D341Med (cell line): Measurements from ENCODE around the gene EFNB1.
A peak's percentile ranks its signal among the peaks of the same experiment; 100 is the strongest.

Experiments used
- DNase-seq: peaks from one replicate; pipeline ENCODE4 v3.0.0; 2012; ENCODE audit warnings: low spot score

Gene EFNB1

DNA sequence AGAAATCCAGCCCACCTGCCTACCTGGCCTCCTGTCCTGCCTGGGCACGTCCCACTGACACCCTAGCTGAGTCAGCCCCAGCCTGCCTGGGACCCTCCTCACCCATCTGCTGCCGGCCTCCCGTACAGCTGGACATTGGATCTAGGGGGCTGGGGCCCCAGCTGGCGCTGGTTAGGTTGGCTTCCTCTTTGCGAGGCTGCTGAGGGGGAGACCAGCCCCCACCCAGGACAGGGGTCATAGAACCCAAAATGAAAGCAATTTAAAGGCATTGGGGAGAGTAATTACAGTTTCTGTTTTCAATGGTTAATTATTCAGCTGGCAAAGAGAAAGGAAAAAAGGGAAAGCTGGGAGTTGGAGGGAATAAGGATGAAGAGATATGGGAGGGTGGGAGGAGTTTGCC is 15.8 kb downstream of the EFNB1 start:
- DNase-seq, result no peak

DNA sequence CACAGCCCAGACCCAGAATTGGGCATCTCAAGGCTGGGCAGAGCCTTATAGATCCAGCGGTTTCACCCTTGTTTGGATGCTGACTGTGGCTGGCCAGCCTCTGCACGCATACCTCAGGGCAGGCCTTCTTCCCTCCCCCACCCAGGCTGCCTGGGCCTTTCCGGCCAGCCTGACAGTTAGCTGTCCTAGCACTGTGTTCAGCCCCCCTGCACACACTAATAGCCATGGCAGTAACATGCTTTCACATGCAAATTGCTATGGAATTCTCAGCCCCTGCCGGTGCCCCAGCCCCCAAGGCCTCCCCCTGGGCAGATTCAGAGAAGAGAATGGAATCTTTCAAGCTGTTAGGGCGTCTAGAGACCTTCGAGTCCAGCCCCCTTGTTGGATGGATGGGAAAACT is 17.7 kb downstream of the EFNB1 start:
- no peak for DNase-seq

DNA sequence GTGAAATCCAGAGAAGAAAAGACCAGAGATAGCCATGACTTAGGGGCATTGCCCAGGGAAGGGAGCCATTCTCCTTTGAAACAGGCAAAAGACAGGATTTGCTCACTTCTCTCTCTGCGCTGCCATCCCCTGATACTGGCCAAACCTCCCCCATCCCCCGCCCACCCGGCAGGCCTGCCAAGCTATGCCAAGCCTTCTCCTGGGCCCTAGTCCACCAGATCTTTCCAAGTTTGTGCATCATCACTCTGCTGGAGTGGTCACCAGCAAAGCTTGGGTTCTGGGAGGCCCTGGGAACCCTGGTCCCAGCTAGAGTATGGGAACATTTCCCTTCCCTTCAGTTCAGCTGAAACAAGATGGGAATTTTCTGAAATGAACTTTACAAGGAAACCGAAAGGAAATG is 18.4 kb downstream of the EFNB1 start:
- DNase-seq, result no peak

DNA sequence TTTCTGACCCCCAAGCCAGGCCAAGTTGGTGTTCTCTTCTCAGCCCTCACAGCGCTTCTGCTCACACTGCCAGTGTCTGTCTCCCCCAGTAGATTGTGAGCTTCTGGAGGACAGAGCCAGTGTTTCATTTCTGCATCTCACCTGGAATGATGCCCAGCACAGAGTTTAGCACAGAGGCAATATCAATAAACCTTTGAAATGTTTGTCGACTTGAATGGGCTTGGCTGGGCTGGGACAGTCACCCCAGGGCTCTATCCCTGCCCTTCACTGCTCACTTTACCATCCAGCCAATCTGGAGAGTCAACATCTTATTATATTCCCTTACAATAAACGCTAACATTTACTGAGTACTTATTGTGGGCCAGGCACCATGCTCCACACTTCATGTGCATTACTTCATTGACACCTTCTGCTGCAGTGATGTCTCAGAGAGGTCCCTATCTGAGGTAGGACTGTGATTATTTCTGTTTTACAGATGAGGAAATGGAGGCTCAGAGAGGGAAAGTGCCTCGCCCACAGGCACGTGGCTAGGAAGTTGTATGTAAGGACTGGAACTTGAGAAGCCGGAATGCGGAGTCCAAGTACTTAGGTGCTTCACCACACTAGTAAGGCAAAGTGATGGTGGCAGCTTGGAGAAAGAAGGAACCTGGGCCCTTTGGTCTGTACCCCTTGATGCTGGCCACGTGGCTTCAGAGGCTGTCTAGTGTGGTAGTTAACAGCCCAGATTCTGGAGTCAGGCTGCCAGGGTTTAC is 19.5 kb downstream of the EFNB1 start:
- DNase-seq, result no peak

DNA sequence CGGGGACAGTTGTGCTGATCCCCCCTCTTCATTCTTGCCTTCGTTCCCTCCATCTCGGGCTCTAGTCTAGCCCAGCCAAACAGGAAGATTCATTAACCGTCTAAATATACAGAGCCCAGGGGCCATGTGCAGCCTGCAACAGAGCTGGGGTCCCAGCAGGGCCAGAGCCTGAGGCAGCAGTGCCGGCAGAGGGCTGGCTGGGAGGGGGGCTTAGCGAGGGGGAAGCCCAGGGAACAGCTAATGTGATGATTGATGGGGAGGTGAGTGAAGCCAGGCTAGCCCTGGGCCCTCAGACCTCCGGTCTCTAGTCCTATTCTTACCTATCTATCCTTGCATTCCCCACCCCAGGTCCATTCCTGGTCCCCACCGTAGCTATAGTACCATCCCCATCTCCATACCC is 22.3 kb downstream of the EFNB1 start:
- no peak for DNase-seq

GRCh38 chrX:68852046-68852445 is 23.2 kb downstream of the EFNB1 start:
- DNase-seq, result no peak

- DNase-seq, result no peak
These were observed 24.9 kb downstream of the EFNB1 start for GRCh38 chrX:68853665-68854251.

GRCh38 chrX:68865300-68865699 is 36.5 kb downstream of the EFNB1 start:
- no peak for DNase-seq

- DNase-seq, result no peak
These were observed 37.1 kb downstream of the EFNB1 start for GRCh38 chrX:68865926-68866325.

GRCh38 chrX:68867458-68868112 is 38.8 kb downstream of the EFNB1 start:
- no peak for DNase-seq

- no peak for DNase-seq
These were observed 39.5 kb downstream of the EFNB1 start for GRCh38 chrX:68868316-68868715.

DNA sequence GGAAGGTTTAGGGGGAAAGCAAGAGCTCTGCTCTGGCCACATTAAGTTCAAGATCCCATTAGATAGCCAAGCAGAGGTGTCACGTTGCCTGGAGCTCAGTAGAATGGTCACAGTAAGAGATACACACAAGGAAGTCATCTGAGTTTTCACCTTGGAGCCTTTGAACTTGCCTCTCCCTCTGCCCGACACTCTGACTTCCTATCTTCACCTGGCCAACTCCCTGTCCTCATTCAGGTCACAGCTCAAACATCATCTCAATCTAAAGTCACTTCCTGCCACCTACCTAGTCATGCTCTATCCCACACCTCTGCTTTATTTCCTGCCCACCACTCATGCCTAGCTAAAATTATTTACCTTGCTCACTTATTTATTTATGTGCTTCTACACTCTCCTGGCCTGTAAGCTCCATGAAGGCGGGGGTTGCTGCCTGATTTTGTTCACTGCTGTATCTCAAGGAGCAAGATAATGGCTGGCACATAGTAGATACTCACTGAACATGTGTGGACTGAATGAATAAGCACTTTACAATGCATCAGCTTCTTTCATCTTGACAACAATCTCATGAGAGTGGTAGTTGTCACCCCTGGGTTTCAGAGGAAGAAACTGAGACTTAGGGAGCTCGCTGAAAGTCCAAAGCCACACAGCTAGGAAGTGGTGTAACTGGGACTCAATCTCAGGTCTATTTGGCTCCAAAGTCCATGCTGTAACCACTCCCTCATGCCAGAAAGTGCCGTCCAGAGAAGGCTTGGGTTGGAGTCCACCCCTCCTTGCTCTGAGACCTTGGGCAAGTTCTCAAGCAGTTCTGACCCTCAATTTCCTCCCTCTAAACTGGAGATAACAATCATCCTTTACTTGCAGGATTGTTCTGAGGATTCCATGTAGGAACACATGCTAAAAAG is 40.3 kb downstream of the EFNB1 start:
- no peak for DNase-seq

GRCh38 chrX:68870357-68870756 is 41.5 kb downstream of the EFNB1 start:
- DNase-seq, result no peak

GRCh38 chrX:68872171-68872570 is 43.4 kb downstream of the EFNB1 start:
- DNase-seq, result no peak

GRCh38 chrX:68874076-68874475 is 45.3 kb downstream of the EFNB1 start:
- no peak for DNase-seq

DNA sequence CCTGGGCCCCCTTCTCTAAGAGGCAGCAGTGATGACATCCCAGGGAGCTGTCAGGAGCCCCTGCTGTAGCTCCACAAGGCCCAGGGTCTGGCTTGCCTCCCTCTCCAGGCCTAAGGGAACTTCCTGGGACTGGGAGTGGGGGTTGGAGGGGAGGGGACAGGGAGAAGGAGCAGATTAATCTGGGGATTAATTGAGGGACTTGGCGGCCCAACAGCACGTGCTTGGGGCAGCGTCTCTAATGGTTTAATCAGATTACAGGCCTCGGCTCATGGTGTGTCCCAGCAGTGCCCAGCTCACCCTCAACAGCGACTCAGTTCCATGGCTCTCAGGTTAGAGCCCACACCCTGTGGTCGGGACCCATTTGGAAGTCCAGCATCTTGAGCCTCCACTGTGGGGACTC is 47.9 kb downstream of the EFNB1 start:
- peak; percentile 60 for DNase-seq

DNA sequence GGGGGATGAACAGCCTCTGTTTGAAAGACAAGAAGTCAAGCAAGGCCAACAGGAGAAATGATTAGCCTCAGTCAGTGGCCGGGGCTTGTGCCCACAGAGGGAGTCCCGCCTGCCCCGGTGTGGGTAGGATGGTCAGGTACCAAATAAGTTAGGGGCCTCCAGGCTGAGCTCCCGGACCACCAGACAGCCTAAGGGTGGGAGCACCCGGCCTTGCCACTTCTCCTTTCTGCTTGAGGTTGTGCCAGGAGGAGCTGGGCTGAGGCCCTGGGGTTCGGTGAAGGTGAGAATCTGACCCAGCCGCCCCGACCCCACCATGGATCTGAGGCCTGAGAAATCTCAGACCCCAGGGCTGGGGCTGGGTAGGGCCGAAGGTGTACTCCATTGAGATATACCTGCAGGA is 48.8 kb downstream of the EFNB1 start:
- no peak for DNase-seq

GRCh38 chrX:68878977-68879645 is 50.3 kb downstream of the EFNB1 start:
- no peak for DNase-seq

GRCh38 chrX:68880846-68881552 is 52.2 kb downstream of the EFNB1 start:
- DNase-seq, result no peak

DNA sequence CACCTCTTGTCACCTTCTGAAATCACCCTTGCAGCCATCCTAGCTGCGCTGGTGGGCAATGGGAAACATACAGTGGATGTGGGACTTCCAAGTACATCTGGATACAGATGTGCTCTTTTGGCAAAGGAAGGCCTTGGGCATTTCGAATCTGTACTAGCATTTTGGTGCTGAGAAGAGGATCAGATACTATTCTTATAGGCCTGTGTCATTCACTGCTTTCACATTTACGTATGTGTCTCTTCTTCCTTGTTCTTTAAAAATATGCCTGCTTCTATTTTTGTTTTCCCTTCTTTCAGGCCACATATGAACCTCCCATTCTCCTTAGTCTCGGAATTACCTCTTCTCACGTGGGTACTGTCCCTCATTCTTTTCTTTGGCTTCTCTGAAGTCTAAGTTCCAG is 53.1 kb downstream of the EFNB1 start:
- no peak for DNase-seq

DNA sequence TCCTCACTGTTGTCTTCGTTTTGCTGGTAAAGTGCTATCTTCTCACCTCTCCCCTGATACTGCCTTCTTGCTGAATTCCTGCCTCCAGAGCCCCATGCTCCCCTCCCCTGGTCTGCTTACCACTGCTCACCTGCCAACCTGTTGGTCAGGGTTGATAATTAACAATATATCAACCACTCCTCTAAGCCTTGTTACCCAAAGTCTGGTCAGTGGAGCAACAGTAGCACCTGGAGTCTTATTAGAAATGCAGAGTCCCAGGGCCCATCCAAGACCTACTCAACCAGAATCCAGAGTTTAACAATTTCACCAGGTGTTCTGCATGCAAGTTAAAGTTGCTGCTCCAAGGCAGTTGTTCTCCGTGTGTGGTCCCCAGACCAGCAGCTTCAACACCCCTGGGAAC is 55.0 kb downstream of the EFNB1 start:
- no peak for DNase-seq
